ENCODE data around the gene UBE2J2.

The UBE2J2 gene

GRCh38 chr1:1239227-1239613 lies 34.4 kb downstream of the UBE2J2 start:
- DNase-seq, result no peak

GRCh38 chr1:1238702-1239178 lies 34.9 kb downstream of the UBE2J2 start:
- DNase-seq, result no peak

- DNase-seq, result no peak
Observed at GRCh38 chr1:1237874-1238701, 35.6 kb downstream of the UBE2J2 start.

- no peak for DNase-seq
Observed at GRCh38 chr1:1236945-1237873, 36.4 kb downstream of the UBE2J2 start.

GRCh38 chr1:1236176-1236763 lies 37.4 kb downstream of the UBE2J2 start:
- no peak for DNase-seq

- no peak for DNase-seq
Observed at GRCh38 chr1:1235016-1235744, 38.5 kb downstream of the UBE2J2 start.

GRCh38 chr1:1234180-1234808 lies 39.4 kb downstream of the UBE2J2 start:
- no peak for DNase-seq

- DNase-seq, result no peak
Observed at GRCh38 chr1:1233567-1233892, 40.1 kb downstream of the UBE2J2 start.

- DNase-seq, result no peak
Observed at GRCh38 chr1:1232796-1233566, 40.7 kb downstream of the UBE2J2 start.

- no peak for DNase-seq
Observed at GRCh38 chr1:1232208-1232795, 41.4 kb downstream of the UBE2J2 start, which contains the start of gene B3GALT6. TSS of gene B3GALT6 (plus strand) at chr1:1232237. CDS start at chr1:1232279, 42 bp downstream.

- DNase-seq, result peak; percentile 98
Observed at GRCh38 chr1:1231400-1232207, 42.0 kb downstream of the UBE2J2 start, which contains the start of gene SDF4. TSS of gene SDF4 (minus strand) at chr1:1232001. CDS start at chr1:1228772, 3,229 bp downstream.

- DNase-seq, result peak; percentile 43
Observed at GRCh38 chr1:1230656-1231399, 42.8 kb downstream of the UBE2J2 start.

- DNase-seq, result no peak
Observed at GRCh38 chr1:1229770-1230169, 43.9 kb downstream of the UBE2J2 start.

- no peak for DNase-seq
Observed at GRCh38 chr1:1228596-1229321, 44.9 kb downstream of the UBE2J2 start.

- no peak for DNase-seq
Observed at GRCh38 chr1:1228187-1228586, 45.5 kb downstream of the UBE2J2 start.

GRCh38 chr1:1227386-1227785 lies 46.3 kb downstream of the UBE2J2 start:
- DNase-seq, result no peak

GRCh38 chr1:1226566-1227362 lies 46.9 kb downstream of the UBE2J2 start:
- DNase-seq, result no peak

- no peak for DNase-seq
Observed at GRCh38 chr1:1225913-1226312, 47.7 kb downstream of the UBE2J2 start.
